ENCODE results near the gene CLCN4. TPM values are rescaled to one million over a fixed set of nuclear protein-coding genes. Genes with fewer than 3 reads are reported as not detected.

CLCN4 gene
- total RNA-seq, 1 experiment from 2014 or later = 6.9 TPM

GRCh38 chrX:10164879-10165278 lies 8.1 kb downstream of the CLCN4 start:
- WGBS (ENCODE audit: extremely low coverage, insufficient read length, low lambda C conversion rate) = no CpG with 5 or more reads among the region's 11 CpGs
- H2AFZ ChIP-seq (ENCODE audit: low read length) = no peak overlapping the region
- H3K9me3 Mint-ChIP-seq = peaks cover 54 to 64% of the 10 kb centered on the region in 2 experiments

More at GRCh38 chrX:10164879-10165278, 8.1 kb downstream of the CLCN4 start:
- Histone ChIP-seq H3K9me3 (ENCODE audit: control insufficient read depth, low read depth, low read length) (no peaks in the 10 kb centered on the region), H2AK5ac (ENCODE audit: insufficient read length, low read length) (no peak overlapping the region), H3K4me1 (ENCODE audit: insufficient read depth, low read length) (no peaks in the 10 kb centered on the region; the same call in 1 of the 2 replicates), H3K56ac (ENCODE audit: insufficient read length, low read depth, low read length) (no peak overlapping the region), H3K18ac (ENCODE audit: insufficient read length, low read depth, low read length) (no peak overlapping the region), H4K5ac (ENCODE audit: insufficient read length, low read depth, low read length) (no peak overlapping the region), H3T11ph (ENCODE audit: low read length) (no peak overlapping the region), H4K20me1 (ENCODE audit: control insufficient read depth, insufficient read depth, insufficient read length) (no peaks in the 10 kb centered on the region), H3K27ac (ENCODE audit: insufficient read length, low read depth, low read length) (no peak overlapping the region), H2BK5ac (ENCODE audit: insufficient read length, low read length) (no peak overlapping the region), H2BK15ac (ENCODE audit: low read depth, low read length) (no peak overlapping the region), H3K79me1 (ENCODE audit: insufficient read depth, low read depth, low read length, poor library complexity, severe bottlenecking) (no peaks in the 10 kb centered on the region), H3K23ac (ENCODE audit: insufficient read length, low read depth, low read length) (no peak overlapping the region), H3K23me2 (ENCODE audit: insufficient read length, low read depth, low read length, poor library complexity, severe bottlenecking) (peaks cover 4% of the 10 kb centered on the region), H3K14ac (ENCODE audit: insufficient read depth, low read length) (no peak overlapping the region), H4K91ac (ENCODE audit: insufficient read length, low read depth, low read length) (no peak overlapping the region), H2BK120ac (ENCODE audit: low read depth, low read length, poor library complexity, severe bottlenecking) (no peak overlapping the region), H3K4ac (ENCODE audit: low read depth, low read length) (no peak overlapping the region), H2BK20ac (ENCODE audit: low read depth, low read length, poor library complexity, severe bottlenecking) (no peak overlapping the region), H3K4me2 (ENCODE audit: insufficient read depth, insufficient read length, low read length) (no peak overlapping the region), H3K27me3 (ENCODE audit: insufficient read depth, low read length) (no peaks in the 10 kb centered on the region), H4K8ac (replicated peaks; ENCODE audit: insufficient read length, low read depth, low read length) (no peak overlapping the region), H2BK12ac (ENCODE audit: insufficient read length, low read depth, low read length) (no peak overlapping the region), H3K9ac (ENCODE audit: extremely low read depth, insufficient read length, low read length) (no peak overlapping the region), H3K79me2 (ENCODE audit: insufficient read depth, low read length) (no peaks in the 10 kb centered on the region)
- Mint-ChIP-seq H3K4me1 (0 out of 4 replicates have a peak, but pooled peaks cover 0 to 3% of the 10 kb centered on the region in 2 experiments), H3K36me3 (ENCODE audit: insufficient read depth in 1 of 3, low read depth in 3 of 3) (peaks cover 10 to 15% (median 12%) of the 10 kb centered on the region in 3 experiments), H3K27ac (no peak overlapping the region), H3K27me3 (ENCODE audit: low read depth) (no peaks in the 10 kb centered on the region), H3K4me3 (no peak overlapping the region)
- no peak for DNase-seq
- no peak for TF ChIP-seq CTCF (conservative IDR thresholded peaks at IDR 0.05)
